Measurements from ENCODE around the gene KLK6.
"Not testable (repeated sequence)": the region's sequence is repeated elsewhere in the genome, so short reads cannot be mapped to it uniquely, and the experiment has no call there.

The KLK6 gene

GRCh38 chr19:51003316-51003715 is 33.9 kb upstream of the KLK6 start:
- TF ChIP-seq JUND (IDR thresholded peaks at IDR 0.05; ENCODE audit: low read depth), result no peak
- in situ Hi-C loops (cut with HindIII; ENCODE audit: low pct_unique_long_range_greater_than_20kb, low sequenced_read_pairs), result no loop called here
- no peak for DNase-seq (ENCODE audit: low read depth in 1 of 2, low spot score in 1 of 2)

DNA sequence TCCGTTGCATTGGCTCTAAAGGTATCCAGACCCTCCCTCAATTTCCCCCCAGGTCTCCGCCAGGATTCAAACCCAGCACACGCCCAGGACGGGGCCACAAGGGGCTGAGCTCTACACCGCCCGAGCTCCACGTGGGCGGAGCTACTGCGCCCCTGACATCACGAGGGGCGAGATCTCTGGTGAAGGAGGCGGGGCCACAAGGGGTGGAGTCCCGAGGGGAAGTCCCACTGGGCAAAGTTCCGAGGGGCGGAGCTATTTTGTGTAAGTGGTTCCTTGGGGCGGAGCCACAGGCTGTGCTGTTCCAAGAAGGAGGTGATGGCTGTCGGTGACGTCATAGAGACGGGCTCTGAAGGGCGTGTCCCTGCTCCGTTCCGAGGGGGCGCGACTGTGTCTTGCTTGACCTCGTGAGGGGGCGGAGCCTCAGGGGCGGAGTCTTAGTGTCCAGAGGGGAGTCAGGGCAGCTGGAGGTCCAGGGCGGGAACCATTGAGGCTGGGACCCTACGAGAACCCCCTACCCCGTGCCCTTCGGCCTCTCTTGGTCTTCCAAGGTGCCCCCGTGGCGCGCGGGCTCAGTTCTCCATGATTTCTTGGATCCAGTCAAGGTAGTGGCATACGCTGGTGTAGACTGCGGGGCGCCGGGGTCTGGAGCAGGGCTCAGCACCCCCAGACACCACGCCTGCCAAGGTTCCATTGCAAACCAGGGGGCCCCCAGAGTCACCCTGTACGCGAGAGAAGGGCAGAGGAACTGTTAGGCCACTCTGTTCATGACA is 33.3 kb upstream of the KLK6 start:
- no peak for TF ChIP-seq JUND (IDR thresholded peaks at IDR 0.05; ENCODE audit: low read depth)
- peak; percentile 50 to 97 for DNase-seq (ENCODE audit: low read depth in 1 of 2, low spot score in 1 of 2)
- in situ Hi-C loops (cut with HindIII; ENCODE audit: low pct_unique_long_range_greater_than_20kb, low sequenced_read_pairs), result no loop called here

DNA sequence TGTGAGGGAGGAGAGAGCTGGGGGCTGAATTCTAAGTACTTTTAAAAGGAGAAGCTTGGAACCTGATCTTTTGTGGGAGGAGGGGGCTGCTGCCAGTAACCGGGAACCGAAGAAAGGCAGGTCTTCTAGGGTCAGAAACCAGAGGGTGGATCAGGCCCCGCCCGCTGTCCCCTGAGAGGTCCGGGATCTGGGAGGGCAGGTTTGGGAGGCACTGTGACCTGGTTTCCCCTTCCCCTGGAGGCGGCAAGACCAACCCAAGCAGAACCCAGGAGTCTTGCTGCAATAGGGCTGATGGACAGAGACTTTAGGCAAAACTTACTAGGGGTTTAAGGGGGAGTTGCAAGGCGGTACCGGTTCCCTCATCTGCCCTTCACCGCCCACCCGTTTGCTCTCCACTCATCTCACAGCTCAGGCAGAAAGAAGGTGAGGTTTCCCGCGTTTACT is 32.7 kb upstream of the KLK6 start:
- TF ChIP-seq JUND (IDR thresholded peaks at IDR 0.05; ENCODE audit: low read depth), result no peak
- in situ Hi-C loops (cut with HindIII; ENCODE audit: low pct_unique_long_range_greater_than_20kb, low sequenced_read_pairs), result no loop called here
- DNase-seq (ENCODE audit: low read depth in 1 of 2, low spot score in 1 of 2), result peak in 1 of 2 experiments; percentile 64

GRCh38 chr19:51001515-51001914 is 32.1 kb upstream of the KLK6 start, which contains the start of gene KLK8:
TSS of gene KLK8 (minus strand) at chr19:51001604. CDS start at chr19:51001167, 437 bp downstream.
- TF ChIP-seq JUND (IDR thresholded peaks at IDR 0.05; ENCODE audit: low read depth), result no peak
- peak in 1 of 2 experiments; percentile 71 for DNase-seq (ENCODE audit: low read depth in 1 of 2, low spot score in 1 of 2)
- in situ Hi-C loops (cut with HindIII; ENCODE audit: low pct_unique_long_range_greater_than_20kb, low sequenced_read_pairs), result no loop called here

DNA sequence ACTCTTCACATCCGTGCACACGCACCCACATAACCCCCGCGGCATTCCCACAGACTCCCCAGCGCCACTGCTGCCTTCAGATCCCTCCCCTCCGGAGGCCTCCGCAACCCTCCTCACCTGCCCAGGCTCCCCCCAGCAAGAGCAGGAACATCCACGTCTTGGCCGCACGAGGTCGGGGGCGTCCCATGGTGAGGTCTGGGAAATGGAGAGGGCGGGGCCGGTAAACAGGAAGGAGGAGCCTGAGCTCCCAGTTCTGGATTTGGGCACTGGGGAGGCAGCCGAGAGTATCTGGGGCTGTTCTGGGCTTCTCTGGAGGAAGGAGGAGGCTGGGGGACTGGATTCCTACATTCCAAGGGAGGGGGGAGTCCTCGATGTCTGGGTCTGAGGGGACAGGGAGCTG is 31.6 kb upstream of the KLK6 start:
- DNase-seq (ENCODE audit: low read depth in 1 of 2, low spot score in 1 of 2), result no peak
- in situ Hi-C loops (cut with HindIII; ENCODE audit: low pct_unique_long_range_greater_than_20kb, low sequenced_read_pairs), result no loop called here
- TF ChIP-seq JUND (IDR thresholded peaks at IDR 0.05; ENCODE audit: low read depth), result no peak

- no peak for DNase-seq (ENCODE audit: low read depth in 1 of 2, low spot score in 1 of 2)
- TF ChIP-seq JUND (IDR thresholded peaks at IDR 0.05; ENCODE audit: low read depth), result no peak
- in situ Hi-C loops (cut with HindIII; ENCODE audit: low pct_unique_long_range_greater_than_20kb, low sequenced_read_pairs), result no loop called here
Observed at GRCh38 chr19:51000426-51000825, 31.0 kb upstream of the KLK6 start.

DNA sequence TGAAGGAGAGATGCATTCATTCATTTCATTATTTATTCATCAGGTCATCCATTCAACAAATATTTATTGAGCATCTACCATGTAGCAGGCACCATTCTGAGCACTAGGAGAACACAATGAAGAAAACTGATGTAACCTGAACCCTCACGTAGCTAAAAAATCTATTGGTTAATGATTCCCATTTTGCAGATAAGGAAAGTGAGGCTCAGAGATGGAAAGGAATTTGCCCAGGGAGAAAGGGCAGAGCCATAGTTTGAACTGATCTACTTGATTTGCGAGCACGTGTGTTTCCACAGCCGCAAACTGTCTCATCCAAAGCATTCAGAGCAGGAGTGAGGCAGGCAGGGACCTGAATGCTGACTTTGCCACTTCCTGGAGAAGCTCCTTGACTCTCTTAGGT is 29.3 kb upstream of the KLK6 start:
- in situ Hi-C loops (cut with HindIII; ENCODE audit: low pct_unique_long_range_greater_than_20kb, low sequenced_read_pairs), result no loop called here
- TF ChIP-seq JUND (IDR thresholded peaks at IDR 0.05; ENCODE audit: low read depth), result no peak
- DNase-seq (ENCODE audit: low read depth in 1 of 2, low spot score in 1 of 2), result no peak

GRCh38 chr19:50998061-50998460 is 28.7 kb upstream of the KLK6 start:
- TF ChIP-seq JUND (IDR thresholded peaks at IDR 0.05; ENCODE audit: low read depth), result no peak
- DNase-seq (ENCODE audit: low read depth in 1 of 2, low spot score in 1 of 2), result no peak
- in situ Hi-C loops (cut with HindIII; ENCODE audit: low pct_unique_long_range_greater_than_20kb, low sequenced_read_pairs), result no loop called here

GRCh38 chr19:50994129-50994528 is 24.7 kb upstream of the KLK6 start:
- peak in 1 of 2 experiments; percentile 37 for DNase-seq (ENCODE audit: low read depth in 1 of 2, low spot score in 1 of 2)
- no peak for TF ChIP-seq JUND (IDR thresholded peaks at IDR 0.05; ENCODE audit: low read depth)
- in situ Hi-C loops (cut with HindIII; ENCODE audit: low pct_unique_long_range_greater_than_20kb, low sequenced_read_pairs), result no loop called here

DNA sequence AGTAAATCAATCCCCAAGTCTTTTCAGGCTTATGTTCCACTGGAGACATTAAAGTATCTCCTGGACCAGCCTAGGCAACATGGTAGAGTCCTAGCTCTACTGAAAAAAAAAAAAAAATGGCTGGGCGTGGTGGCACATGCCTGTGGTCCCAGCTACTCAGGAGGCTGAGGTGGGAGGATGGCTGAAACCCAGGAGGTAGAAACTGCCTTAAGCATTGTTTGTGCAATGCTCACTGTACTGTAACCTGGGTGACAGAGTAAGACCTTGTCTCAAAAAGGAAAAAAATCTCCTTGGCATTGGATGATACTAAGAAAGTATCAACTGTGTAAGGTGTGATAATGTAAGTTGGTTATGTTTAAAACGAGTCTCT is 23.3 kb upstream of the KLK6 start:
- TF ChIP-seq JUND (IDR thresholded peaks at IDR 0.05; ENCODE audit: low read depth), result no peak
- in situ Hi-C loops (cut with HindIII; ENCODE audit: low pct_unique_long_range_greater_than_20kb, low sequenced_read_pairs), result no loop called here
- no peak for DNase-seq (ENCODE audit: low read depth in 1 of 2, low spot score in 1 of 2)

DNA sequence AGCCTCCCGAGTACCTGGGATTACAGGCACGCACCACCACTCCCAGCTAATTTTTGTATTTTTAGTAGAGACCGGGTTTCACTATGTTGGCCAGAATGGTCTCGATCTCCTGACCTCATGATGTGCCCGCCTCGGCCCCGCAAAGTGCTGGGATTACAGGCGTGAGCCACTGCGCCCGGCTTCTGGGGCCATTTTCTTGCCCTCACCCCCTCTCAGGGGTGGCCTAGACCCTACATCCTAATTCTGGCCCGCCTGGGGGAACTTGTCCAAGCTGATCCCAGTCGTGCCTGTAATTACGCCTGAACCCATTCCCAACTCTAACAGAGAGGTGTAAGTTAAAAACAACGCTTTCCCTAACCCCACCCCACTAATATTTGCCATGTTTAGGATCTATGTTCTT is 15.0 kb upstream of the KLK6 start:
- DNase-seq (ENCODE audit: low read depth in 1 of 2, low spot score in 1 of 2); in situ Hi-C loops (cut with HindIII; ENCODE audit: low pct_unique_long_range_greater_than_20kb, low sequenced_read_pairs): not testable (repeated sequence)

GRCh38 chr19:50983625-50984292 is 14.4 kb upstream of the KLK6 start, which contains the start of gene KLK7:
TSS of gene KLK7 (minus strand) at chr19:50983917. CDS start at chr19:50982399, 1,518 bp downstream.
- DNase-seq (ENCODE audit: low read depth in 1 of 2, low spot score in 1 of 2), result no peak
- in situ Hi-C loops (cut with HindIII; ENCODE audit: low pct_unique_long_range_greater_than_20kb, low sequenced_read_pairs), result no loop called here
- no peak for TF ChIP-seq JUND (IDR thresholded peaks at IDR 0.05; ENCODE audit: low read depth)

DNA sequence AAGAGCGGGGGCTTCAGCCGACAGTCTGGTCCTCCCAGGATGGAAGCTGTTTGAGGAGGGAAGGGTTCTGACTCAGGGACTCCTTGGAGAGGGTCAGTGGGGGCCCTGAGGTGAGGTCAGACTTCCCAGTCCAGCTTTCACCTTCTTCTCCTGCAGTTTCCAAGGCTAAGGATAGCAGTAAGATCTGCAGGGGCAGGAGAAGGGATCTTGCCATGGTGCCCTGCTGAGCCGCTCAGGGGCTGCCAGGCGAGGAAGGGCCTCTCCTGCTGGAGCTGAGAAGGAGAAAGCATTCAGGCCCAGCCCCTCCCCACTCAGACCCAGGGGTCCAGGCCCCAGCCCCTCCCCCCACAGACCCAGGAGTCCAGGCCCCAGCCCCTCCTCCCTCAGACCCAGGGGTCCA is 12.8 kb upstream of the KLK6 start:
- in situ Hi-C loops (cut with HindIII; ENCODE audit: low pct_unique_long_range_greater_than_20kb, low sequenced_read_pairs), result no loop called here
- no peak for DNase-seq (ENCODE audit: low read depth in 1 of 2, low spot score in 1 of 2)
- TF ChIP-seq JUND (IDR thresholded peaks at IDR 0.05; ENCODE audit: low read depth), result no peak

All from T47D (cell line).